Nephron (organoid): ENCODE data around the gene ALK.

Source experiments
- H3K27ac Mint-ChIP-seq, 3 experiments: 2 replicates each; pipeline ENCODE4 v1.8.0; 2020; ENCODE audit warnings: mixed read lengths in 3 of 3, mild to moderate bottlenecking in 2 of 3, moderate library complexity in 1 of 3
- H3K27me3 Mint-ChIP-seq: 2 replicates; pipeline ENCODE4 v1.8.0; 2021; ENCODE audit warnings: low read depth, mild to moderate bottlenecking, moderate library complexity, mixed read lengths
- H3K36me3 Mint-ChIP-seq: 2 replicates; pipeline ENCODE4 v1.8.0; 2020; ENCODE audit warnings: low read depth, mixed read lengths
- H3K4me1 Mint-ChIP-seq: 2 replicates; pipeline ENCODE4 v1.8.0; 2020; ENCODE audit warnings: mixed read lengths
- H3K4me3 Mint-ChIP-seq, 3 experiments: 2 replicates each; pipeline ENCODE4 v1.8.0; 2020; ENCODE audit warnings: mild to moderate bottlenecking in 3 of 3, mixed read lengths in 3 of 3, moderate library complexity in 2 of 3
- H3K9me3 Mint-ChIP-seq: 2 replicates; pipeline ENCODE4 v1.8.0; 2020; ENCODE audit warnings: mixed read lengths
- CTCF ChIP-seq, 3 experiments: fragments of 200-600 bp; sonication (generic); IDR thresholded peaks; one replicate each; pipeline ENCODE4 v1.5.0; 2021; ENCODE audit warnings: antibody characterized with exemption in 3 of 3; ENCODE audit not compliant: unreplicated experiment in 3 of 3

Gene ALK

GRCh38 chr2:29276151-29276550 is 645.2 kb downstream of the ALK start:
- peaks cover 84% of the 10 kb centered on the region for H3K27me3 Mint-ChIP-seq
- TF ChIP-seq CTCF (IDR thresholded peaks at IDR 0.05; ENCODE audit: unreplicated experiment in 3 of 3) = no peak
- H3K4me3 Mint-ChIP-seq = no peak overlapping the region
- H3K4me1 Mint-ChIP-seq = no peaks in the 10 kb centered on the region
- no peaks in the 10 kb centered on the region for H3K9me3 Mint-ChIP-seq
- H3K36me3 Mint-ChIP-seq = no peaks in the 10 kb centered on the region
- H3K27ac Mint-ChIP-seq = no peak overlapping the region

- no peaks in the 10 kb centered on the region for H3K36me3 Mint-ChIP-seq
- no peaks in the 10 kb centered on the region for H3K4me1 Mint-ChIP-seq
- H3K9me3 Mint-ChIP-seq = no peaks in the 10 kb centered on the region
- no peak overlapping the region for H3K27ac Mint-ChIP-seq
- no peak for TF ChIP-seq CTCF (IDR thresholded peaks at IDR 0.05; ENCODE audit: unreplicated experiment in 3 of 3)
- peaks cover 85% of the 10 kb centered on the region for H3K27me3 Mint-ChIP-seq
- H3K4me3 Mint-ChIP-seq = no peak overlapping the region
Observed at GRCh38 chr2:29275186-29275585, 646.2 kb downstream of the ALK start.

GRCh38 chr2:29273685-29274611 is 647.4 kb downstream of the ALK start:
- Mint-ChIP-seq H3K4me1 (no peaks in the 10 kb centered on the region), H3K27me3 (peaks cover 81% of the 10 kb centered on the region), H3K36me3 (no peaks in the 10 kb centered on the region), H3K9me3 (no peaks in the 10 kb centered on the region), H3K4me3 (no peak overlapping the region), H3K27ac (no peak overlapping the region)
- TF ChIP-seq CTCF (IDR thresholded peaks at IDR 0.05; ENCODE audit: unreplicated experiment in 3 of 3) = no peak

GRCh38 chr2:29273004-29273684 is 648.2 kb downstream of the ALK start:
- TF ChIP-seq CTCF (IDR thresholded peaks at IDR 0.05; ENCODE audit: unreplicated experiment in 3 of 3) = no peak
- no peaks in the 10 kb centered on the region for H3K4me1 Mint-ChIP-seq
- peaks cover 73% of the 10 kb centered on the region for H3K27me3 Mint-ChIP-seq
- H3K27ac Mint-ChIP-seq = no peak overlapping the region
- no peak overlapping the region for H3K4me3 Mint-ChIP-seq
- H3K9me3 Mint-ChIP-seq = no peaks in the 10 kb centered on the region
- H3K36me3 Mint-ChIP-seq = no peaks in the 10 kb centered on the region

- no peaks in the 10 kb centered on the region for H3K36me3 Mint-ChIP-seq
Observed at GRCh38 chr2:29272311-29272710, 649.1 kb downstream of the ALK start.

More at GRCh38 chr2:29272311-29272710, 649.1 kb downstream of the ALK start:
- TF ChIP-seq CTCF (IDR thresholded peaks at IDR 0.05; ENCODE audit: unreplicated experiment in 3 of 3) = no peak
- Mint-ChIP-seq H3K4me1 (no peaks in the 10 kb centered on the region), H3K9me3 (no peaks in the 10 kb centered on the region), H3K4me3 (no peak overlapping the region), H3K27ac (no peak overlapping the region), H3K27me3 (peaks cover 68% of the 10 kb centered on the region)
